ENCODE data around the gene EVX2.

EVX2 gene

GRCh38 chr2:176087330-176088047 lies 3.7 kb upstream of the EVX2 start (continued):
- no peak for TF ChIP-seq ZNF548 (tag by site-specific recombination; IDR thresholded peaks at IDR 0.05)

DNA sequence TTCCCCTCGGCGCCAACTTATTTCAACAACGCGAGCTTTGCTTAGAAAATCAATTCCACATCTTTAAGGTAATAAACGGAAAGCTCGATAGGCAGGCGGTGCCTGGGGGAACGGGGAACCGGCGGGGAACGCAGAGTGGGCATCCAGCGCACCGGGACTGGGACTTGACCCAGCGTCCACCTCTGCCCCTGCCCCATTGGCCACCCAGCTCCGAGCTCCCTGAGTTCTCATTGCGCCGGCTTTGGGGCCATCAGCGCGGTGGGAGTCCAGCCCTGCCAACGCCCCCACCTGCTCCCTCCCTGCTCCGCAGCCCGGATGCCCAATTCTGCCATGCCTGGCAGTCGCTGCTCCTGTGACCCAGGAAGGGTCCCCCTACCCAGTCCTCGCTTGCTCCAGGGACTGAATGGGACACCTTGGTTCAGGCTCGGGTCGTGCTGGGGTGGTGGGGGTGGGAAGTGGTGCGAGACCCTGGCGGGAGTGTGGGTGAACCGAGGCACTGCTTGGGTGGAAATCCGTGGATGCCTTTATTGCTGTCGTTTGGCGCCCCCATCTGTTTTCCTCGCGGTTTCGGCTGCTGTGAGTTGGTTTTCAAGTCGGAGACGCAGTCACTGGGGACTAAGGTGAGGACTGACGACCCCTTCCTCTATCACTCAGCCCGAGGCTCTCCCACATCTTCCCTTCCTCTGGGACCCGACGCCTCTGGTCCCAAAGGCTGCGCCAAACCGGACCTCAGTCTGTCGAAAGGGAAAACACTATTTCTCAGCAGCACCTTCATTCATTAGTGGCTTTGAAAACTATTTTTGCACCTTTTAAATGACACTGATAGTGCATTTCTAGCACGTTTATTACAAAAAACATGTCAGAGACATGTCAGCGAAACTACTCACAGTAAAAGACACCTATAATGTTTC lies 2.4 kb upstream of the EVX2 start:
- TF ChIP-seq ZNF133 (tag by site-specific recombination; IDR thresholded peaks at IDR 0.05) (no peak), ZNF639 (tag by site-specific recombination; IDR thresholded peaks at IDR 0.05) (no peak), ZSCAN30 (tag by site-specific recombination; IDR thresholded peaks at IDR 0.05) (no peak), ZNF335 (tag by site-specific recombination; conservative IDR thresholded peaks at IDR 0.05) (peak; percentile 71), ZFHX2 (tag by site-specific recombination; conservative IDR thresholded peaks at IDR 0.05) (peak; percentile 74), PATZ1 (tag by site-specific recombination; IDR thresholded peaks at IDR 0.05) (peak; percentile 43; the same call in 1 of the 2 replicates), ZBTB17 (tag by site-specific recombination; IDR thresholded peaks at IDR 0.05) (peak; percentile 53; the same call in 1 of the 2 replicates), ZIC2 (tag by site-specific recombination; IDR thresholded peaks at IDR 0.05) (no peak), ZNF654 (tag by site-specific recombination; IDR thresholded peaks at IDR 0.05; ENCODE audit: low read depth) (peak; percentile 82), KLF1 (tag by site-specific recombination; IDR thresholded peaks at IDR 0.05) (no peak), ZBTB8A (tag by site-specific recombination; IDR thresholded peaks at IDR 0.05) (peak; percentile 74), HOXA7 (CRISPR knock-in tag; IDR thresholded peaks at IDR 0.05; ENCODE audit: borderline replicate concordance) (no peak), CTCF (tag by site-specific recombination; IDR thresholded peaks at IDR 0.05) (peak; percentile 94), ZEB2 (tag by site-specific recombination; IDR thresholded peaks at IDR 0.05) (0 out of 2 replicates have a peak, but pooled peaks have one; percentile 30), ZNF600 (tag by site-specific recombination; IDR thresholded peaks at IDR 0.05) (0 out of 2 replicates have a peak, but pooled peaks have one; percentile 26), ZNF114 (tag by site-specific recombination; IDR thresholded peaks at IDR 0.05) (no peak), EGR2 (tag by site-specific recombination; IDR thresholded peaks at IDR 0.05; ENCODE audit: low read depth) (peak; percentile 47; the same call in 1 of the 2 replicates), GLIS2 (tag by site-specific recombination; IDR thresholded peaks at IDR 0.05) (peak; percentile 39; the same call in 1 of the 2 replicates), ZNF274 (IDR thresholded peaks at IDR 0.05; ENCODE audit: low read length) (no peak), ZNF274 (tag by site-specific recombination; IDR thresholded peaks at IDR 0.05; ENCODE audit: borderline replicate concordance) (no peak), ZNF398 (tag by site-specific recombination; IDR thresholded peaks at IDR 0.05) (peak; percentile 34; the same call in 1 of the 2 replicates)
- TF ChIP-seq, protein P1, sequence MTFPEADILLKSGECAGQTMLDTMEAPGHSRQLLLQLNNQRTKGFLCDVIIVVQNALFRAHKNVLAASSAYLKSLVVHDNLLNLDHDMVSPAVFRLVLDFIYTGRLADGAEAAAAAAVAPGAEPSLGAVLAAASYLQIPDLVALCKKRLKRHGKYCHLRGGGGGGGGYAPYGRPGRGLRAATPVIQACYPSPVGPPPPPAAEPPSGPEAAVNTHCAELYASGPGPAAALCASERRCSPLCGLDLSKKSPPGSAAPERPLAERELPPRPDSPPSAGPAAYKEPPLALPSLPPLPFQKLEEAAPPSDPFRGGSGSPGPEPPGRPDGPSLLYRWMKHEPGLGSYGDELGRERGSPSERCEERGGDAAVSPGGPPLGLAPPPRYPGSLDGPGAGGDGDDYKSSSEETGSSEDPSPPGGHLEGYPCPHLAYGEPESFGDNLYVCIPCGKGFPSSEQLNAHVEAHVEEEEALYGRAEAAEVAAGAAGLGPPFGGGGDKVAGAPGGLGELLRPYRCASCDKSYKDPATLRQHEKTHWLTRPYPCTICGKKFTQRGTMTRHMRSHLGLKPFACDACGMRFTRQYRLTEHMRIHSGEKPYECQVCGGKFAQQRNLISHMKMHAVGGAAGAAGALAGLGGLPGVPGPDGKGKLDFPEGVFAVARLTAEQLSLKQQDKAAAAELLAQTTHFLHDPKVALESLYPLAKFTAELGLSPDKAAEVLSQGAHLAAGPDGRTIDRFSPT (tag by site-specific recombination; IDR thresholded peaks at IDR 0.05) = peak; percentile 61; the same call in 1 of the 2 replicates
- no peaks in the 10 kb centered on the region for H3K4me1 ChIP-seq (ENCODE audit: control insufficient read depth, insufficient read depth, low read length)
- POLR2A ChIA-PET = interaction anchor here (0.8 kb wide), 1 partner anchor 84 kb away, joined by 3 read pairs; the partner anchor contains the start of gene LNPK

More for the DNA sequence above, 2.4 kb upstream of the EVX2 start:
- peak overlapping the region; percentile 31 for H3K4me3 ChIP-seq (ENCODE audit: low read depth, low read length)
- no peaks in the 10 kb centered on the region for H3K9me3 ChIP-seq (ENCODE audit: control insufficient read depth, insufficient read depth, low read depth, low read length)
- CTCF ChIA-PET = interaction anchor here (0.6 to 5.6 kb wide), 25 partner anchors 11 to 936 kb away, joined by 3 to 33 read pairs (median 4); no protein-coding TSS in a partner anchor
- H3K36me3 ChIP-seq (ENCODE audit: control insufficient read depth in 2 of 2, insufficient read depth in 1 of 2, low read length in 2 of 2) = no peaks in the 10 kb centered on the region
- peak overlapping the region; percentile 28; the same call in 1 of the 2 replicates for H3K27ac ChIP-seq (ENCODE audit: extremely low read depth, low read depth, low read length)
